Mucosa of stomach (tissue), 1 donor: ENCODE results near the gene GRAMD2A.

Source experiments
- H3K27me3 ChIP-seq: one replicate; pipeline ENCODE4 v1.7.0; 2013; ENCODE audit warnings: mild to moderate bottlenecking, low read length; ENCODE audit not compliant: control insufficient read depth, insufficient read depth
- H3K36me3 ChIP-seq: one replicate; pipeline ENCODE4 v1.7.0; 2013; ENCODE audit warnings: low read length; ENCODE audit not compliant: control insufficient read depth, insufficient read depth
- H3K4me1 ChIP-seq: one replicate; pipeline ENCODE4 v1.7.0; 2013; ENCODE audit warnings: mild to moderate bottlenecking, low read length; ENCODE audit not compliant: control insufficient read depth, insufficient read depth
- H3K4me3 ChIP-seq: one replicate; pipeline ENCODE4 v1.7.0; 2013; ENCODE audit warnings: low read length
- H3K9ac ChIP-seq: one replicate; pipeline ENCODE4 v1.7.0; 2013; ENCODE audit warnings: mild to moderate bottlenecking, low read length, moderate library complexity
- H3K9me3 ChIP-seq: one replicate; pipeline ENCODE4 v1.7.0; 2013; ENCODE audit warnings: mild to moderate bottlenecking, low read length, moderate library complexity; ENCODE audit not compliant: control insufficient read depth
- donor health status: Pancreatic carcinoma.

GRAMD2A gene

DNA sequence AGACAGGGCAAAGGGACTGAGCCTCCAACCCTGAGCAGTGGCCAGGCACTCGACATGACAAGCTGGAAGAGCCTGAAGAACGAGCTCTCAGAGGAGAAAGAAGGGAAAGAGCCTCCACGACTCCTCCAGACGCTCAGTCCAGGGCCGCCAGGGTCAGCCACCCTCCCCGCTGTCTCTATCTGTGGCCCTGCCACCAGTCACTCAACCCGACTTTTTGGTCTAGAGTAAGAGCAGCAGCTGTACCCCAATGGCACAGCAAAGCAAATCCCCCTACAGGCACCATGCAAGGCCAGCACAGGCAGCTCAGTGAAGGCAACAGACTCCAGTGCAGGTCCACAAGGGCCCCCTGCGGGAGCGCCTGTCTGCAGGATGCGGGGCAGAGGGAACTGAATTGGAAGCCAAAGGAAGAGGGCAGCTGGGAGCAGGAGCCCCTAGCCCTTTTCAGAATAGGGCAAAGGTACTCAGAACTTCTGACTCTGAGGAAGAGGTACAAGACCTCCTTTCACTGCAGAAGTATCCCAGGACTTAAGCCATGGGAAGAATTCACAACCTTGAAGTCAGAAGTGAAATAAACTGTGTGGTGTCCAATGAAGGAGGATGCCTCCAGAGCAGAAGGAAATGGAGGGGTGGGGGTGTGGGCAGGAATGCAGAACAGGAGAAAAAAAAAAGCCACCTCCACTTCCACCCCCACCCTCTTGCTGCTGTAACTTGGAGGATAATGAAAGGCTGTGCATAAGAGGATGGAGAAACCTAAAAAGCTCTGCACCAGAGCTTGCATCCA is 8.5 kb upstream of the GRAMD2A start:
- Histone ChIP-seq H3K4me1 (no peaks in the 10 kb centered on the region), H3K9ac (no peak overlapping the region), H3K4me3 (no peak overlapping the region), H3K9me3 (no peaks in the 10 kb centered on the region), H3K27me3 (no peaks in the 10 kb centered on the region), H3K36me3 (peaks cover 46% of the 10 kb centered on the region)

DNA sequence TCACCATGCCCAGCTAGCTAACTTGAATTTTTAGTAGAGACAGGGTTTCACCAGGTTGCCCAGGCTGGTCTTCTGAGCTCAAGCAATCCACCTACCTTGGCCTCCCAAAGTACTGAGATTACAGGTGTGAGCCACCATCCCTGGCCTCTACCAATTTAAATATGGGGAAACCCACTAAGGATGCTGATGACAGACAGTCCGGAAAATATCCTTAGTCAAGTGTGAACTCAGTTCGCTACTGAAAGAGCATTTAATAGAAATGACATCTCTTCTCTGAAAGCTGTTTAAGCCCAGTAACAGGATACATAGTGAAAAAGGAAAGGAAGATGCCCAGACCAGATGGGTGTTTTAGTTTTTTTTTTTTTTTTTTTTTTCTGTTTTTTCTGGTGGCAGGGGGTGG is 7.7 kb upstream of the GRAMD2A start:
- Histone ChIP-seq H3K27me3 (no peaks in the 10 kb centered on the region), H3K9ac (no peak overlapping the region), H3K4me3 (no peak overlapping the region), H3K4me1 (peaks cover under 1% of the 10 kb centered on the region), H3K9me3 (no peaks in the 10 kb centered on the region), H3K36me3 (peaks cover 46% of the 10 kb centered on the region)

DNA sequence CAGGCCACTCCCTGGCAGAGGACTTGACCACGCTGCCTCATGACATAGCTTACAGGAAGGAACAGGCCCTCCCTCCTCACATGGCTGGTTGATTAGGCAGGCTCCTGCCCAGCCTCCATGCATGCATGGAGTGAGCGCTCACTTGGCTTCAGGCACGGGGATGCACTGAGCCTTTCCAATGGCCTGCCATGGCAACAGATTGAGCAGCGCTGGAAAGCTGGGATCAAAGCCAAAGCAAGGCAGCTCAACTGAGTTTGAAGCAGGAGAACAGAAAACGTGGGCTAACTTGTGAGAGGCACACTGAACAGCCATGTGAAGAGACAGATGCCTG is 5.9 kb upstream of the GRAMD2A start:
- no peak overlapping the region for H3K9ac ChIP-seq
- H3K9me3 ChIP-seq, result no peaks in the 10 kb centered on the region
- peaks cover 47% of the 10 kb centered on the region for H3K36me3 ChIP-seq
- H3K4me3 ChIP-seq, result no peak overlapping the region
- H3K4me1 ChIP-seq, result peaks cover 10% of the 10 kb centered on the region
- no peaks in the 10 kb centered on the region for H3K27me3 ChIP-seq

DNA sequence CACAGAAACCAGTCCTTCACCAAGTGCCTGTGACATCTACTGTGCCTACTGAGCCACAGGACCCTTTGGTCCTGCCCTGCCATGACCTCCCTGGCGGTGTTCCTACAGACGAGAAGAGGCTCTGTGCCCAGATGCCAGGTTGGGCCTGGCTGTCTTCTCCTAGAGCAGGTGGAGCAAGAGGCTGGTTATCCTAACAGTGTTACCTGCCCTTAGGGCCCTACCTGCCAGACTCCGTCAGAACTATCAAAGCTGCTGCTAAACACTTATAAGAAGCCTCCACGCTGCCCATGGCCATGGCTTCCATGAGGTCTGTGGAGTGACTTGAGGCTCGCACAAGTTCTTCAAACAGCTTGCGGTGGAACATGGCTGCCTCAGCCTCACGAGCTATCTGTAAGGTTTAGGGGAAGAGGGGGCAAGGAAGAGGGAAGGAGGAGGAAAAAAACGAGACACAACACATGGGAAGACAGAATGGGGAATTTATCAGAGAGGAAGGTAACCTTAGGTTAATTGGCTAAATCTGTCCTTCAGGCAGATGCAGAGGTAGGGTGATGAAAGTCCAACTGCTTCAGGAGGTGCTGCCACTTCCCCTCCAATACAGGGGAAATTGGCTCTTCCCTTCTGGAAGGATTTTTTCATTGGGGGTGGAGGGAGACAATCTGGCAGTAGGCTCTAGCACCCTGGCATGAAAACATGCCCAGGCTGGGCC is 5.4 kb upstream of the GRAMD2A start:
- H3K36me3 ChIP-seq, result peaks cover 42% of the 10 kb centered on the region
- H3K9me3 ChIP-seq, result no peaks in the 10 kb centered on the region
- H3K27me3 ChIP-seq, result peaks cover 1% of the 10 kb centered on the region
- H3K9ac ChIP-seq, result no peak overlapping the region
- no peak overlapping the region for H3K4me3 ChIP-seq
- H3K4me1 ChIP-seq, result peaks cover 10% of the 10 kb centered on the region

DNA sequence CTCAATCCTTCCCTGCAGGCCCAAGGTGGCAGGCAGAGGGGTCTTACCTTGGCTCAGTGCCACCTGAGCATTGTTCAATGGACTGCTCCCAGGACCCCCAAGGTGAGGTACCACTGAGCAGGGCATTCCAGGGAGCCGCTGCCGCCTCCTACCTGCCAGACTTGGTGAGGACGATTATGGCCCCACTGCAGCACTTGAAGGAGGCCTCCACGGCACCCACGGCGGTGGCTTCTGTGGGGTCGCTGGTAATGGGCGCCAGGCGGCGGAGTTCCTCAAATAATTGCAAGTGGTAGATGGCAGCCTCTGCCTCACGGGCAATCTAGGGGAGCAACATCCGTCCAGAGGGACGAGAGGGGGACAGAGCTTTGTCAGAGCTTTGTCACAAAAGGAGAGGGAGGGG is 4.7 kb upstream of the GRAMD2A start:
- Histone ChIP-seq H3K4me1 (peaks cover 10% of the 10 kb centered on the region), H3K27me3 (peaks cover 3% of the 10 kb centered on the region), H3K9ac (no peak overlapping the region), H3K4me3 (no peak overlapping the region), H3K9me3 (no peaks in the 10 kb centered on the region), H3K36me3 (peaks cover 35% of the 10 kb centered on the region)

DNA sequence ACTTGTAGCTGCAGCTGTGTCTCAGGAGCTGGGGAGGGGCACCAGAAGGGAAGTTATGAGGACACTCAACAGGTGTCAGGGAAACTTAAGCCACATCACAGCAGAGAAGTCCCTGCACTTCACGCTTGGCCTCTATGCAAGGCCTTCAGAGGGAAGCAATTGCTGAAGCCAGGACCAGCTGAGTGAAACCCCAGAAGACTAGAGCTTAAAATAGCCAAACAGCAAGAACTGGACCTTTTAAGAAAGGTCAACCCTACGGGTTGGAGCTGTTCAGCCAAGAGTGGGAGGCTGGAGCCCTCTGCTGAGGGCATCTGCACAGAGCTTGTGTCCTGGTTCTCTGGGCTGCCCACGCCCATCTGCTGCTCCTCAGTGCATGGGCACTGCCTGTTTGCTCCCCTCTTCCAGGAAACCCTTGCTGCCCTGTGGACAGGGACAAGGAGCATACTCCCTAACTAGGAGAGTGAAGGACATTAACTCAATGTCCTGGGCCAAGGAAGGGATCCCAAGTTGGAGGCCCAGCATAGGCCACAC is 3.9 kb upstream of the GRAMD2A start:
- peaks cover 11% of the 10 kb centered on the region for H3K27me3 ChIP-seq
- no peaks in the 10 kb centered on the region for H3K9me3 ChIP-seq
- no peak overlapping the region for H3K9ac ChIP-seq
- no peak overlapping the region for H3K4me3 ChIP-seq
- H3K4me1 ChIP-seq, result peaks cover 10% of the 10 kb centered on the region
- peaks cover 27% of the 10 kb centered on the region for H3K36me3 ChIP-seq

DNA sequence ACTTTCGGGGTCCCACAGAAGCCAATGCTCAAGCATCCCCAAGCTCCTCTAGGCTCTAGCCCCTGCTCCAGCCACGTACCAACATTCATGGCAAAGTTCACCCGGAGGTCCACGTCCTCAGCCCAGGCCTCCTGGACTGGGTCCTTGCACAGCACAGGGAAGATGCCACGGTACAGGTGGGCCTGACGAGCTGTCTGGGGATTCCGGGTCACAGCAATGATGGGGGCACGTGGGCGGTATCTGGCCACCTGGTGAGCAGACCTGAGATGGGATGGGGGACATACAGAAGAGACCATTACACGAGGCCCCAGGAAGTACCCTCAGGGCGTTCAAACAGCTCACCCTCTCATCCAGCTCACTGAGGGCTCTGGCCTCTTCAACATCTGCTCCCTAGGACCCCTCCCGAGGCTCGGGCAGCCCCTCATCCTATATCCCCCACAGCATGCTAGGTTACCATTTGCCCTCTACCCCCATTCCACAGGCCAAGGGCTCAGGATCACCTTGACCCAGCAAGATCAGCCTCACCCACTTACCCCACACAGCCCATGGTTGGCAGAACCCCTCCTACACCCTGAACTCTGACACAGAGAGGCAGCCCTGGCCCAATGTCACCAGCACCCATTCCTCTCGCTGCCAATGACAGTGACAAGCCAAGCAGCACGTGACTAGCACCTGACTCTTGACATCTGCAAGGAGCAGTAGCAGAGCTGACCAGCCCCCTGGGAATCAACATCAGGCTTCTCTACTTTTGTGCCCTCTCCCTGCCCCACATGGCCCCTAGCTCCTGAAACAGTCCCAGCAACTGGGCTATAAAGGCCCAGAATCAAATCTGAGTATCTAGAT is 3.0 kb upstream of the GRAMD2A start:
- peaks cover 14% of the 10 kb centered on the region for H3K27me3 ChIP-seq

DNA sequence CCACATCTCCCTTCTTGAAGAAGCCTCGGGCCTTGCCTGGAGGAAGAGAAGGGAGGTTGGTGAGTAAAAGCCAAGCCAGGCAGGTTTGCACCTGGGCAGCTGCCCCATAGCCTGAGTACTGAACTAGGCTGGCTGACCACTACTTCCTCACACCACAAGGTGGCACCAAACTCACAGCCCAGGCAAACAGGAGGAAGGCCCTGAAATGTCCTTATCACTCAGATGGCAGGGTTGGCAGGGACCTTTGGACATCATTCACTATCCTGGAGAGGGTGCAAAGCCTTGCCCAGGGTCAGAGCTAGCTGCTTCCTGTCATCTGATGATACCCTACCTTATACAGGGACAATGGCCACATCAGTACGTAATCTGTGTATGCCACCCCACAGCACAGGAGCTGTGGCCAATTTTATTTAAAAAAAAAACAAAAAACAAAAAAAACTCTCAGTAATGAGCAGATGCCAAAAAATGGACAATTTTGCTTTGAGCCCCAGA is 2.2 kb upstream of the GRAMD2A start:
- Histone ChIP-seq H3K27me3 (peaks cover 14% of the 10 kb centered on the region), H3K4me3 (no peak overlapping the region), H3K9me3 (no peaks in the 10 kb centered on the region), H3K4me1 (peaks cover 10% of the 10 kb centered on the region), H3K36me3 (peaks cover 21% of the 10 kb centered on the region), H3K9ac (no peak overlapping the region)

More for the DNA sequence above, 3.0 kb upstream of the GRAMD2A start:
- Histone ChIP-seq H3K9me3 (no peaks in the 10 kb centered on the region), H3K36me3 (peaks cover 21% of the 10 kb centered on the region), H3K4me1 (peaks cover 10% of the 10 kb centered on the region), H3K4me3 (no peak overlapping the region), H3K9ac (no peak overlapping the region)

DNA sequence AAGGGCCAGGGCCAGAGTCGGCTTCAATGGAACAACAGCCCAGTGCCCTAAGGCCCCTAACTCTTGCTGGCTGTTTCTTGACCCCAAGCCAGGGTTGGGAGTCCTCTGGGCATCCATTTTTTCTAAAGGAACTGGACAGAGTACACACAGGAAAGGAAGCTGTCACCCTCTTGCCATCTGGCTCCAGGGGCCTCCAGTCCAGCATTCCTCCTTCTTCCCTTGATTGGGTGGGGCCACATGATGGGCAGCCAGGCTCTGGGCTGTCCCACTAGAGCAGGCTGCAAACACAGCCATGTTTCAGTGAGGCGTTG is 1.6 kb upstream of the GRAMD2A start:
- H3K9me3 ChIP-seq, result no peaks in the 10 kb centered on the region
- no peak overlapping the region for H3K9ac ChIP-seq
- H3K27me3 ChIP-seq, result peaks cover 14% of the 10 kb centered on the region
- H3K4me1 ChIP-seq, result peaks cover 10% of the 10 kb centered on the region
- H3K36me3 ChIP-seq, result peaks cover 19% of the 10 kb centered on the region
- H3K4me3 ChIP-seq, result no peak overlapping the region

DNA sequence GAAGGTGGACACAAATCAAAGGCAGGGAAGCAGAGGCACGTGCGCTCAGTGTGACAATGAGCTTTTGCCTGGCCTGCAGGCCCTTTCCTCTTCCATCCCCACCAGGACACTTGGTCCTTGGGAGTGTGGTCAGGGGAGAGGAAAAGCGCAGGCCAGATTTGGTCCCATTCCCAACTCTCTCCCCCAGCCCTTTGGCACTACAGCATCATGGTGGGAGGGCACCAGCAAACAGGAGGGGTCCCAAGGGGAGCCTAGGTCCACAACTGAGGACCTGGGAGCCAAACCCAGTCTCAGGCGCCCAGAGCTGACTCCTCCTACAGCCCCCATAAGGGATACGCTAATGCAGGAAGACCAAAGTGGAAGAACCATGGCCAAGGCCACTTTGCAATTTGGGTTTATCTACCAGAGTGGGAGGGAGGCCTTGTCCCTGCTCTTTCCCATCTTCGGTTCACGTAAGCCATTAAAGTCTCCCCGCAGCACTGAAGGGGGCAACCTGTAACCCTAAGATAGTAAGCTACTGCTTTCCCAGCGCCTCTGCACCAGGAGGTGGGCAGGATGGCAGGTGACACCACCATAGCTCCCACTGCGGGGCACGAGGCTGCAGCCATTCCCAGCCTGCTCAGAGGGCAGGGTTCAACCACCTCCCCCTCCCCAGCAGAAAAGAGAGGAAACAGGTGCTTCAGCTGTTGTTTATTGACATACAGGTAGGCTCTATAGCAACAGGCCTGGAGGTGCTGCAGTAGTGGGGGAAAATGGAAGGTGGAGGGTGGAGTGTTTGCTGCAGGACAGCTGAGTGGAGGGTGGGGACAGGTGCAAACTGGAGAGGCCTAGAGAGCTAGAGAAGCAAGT is 993 bp upstream of the GRAMD2A start:
- Histone ChIP-seq H3K9ac (no peak overlapping the region), H3K36me3 (peaks cover 17% of the 10 kb centered on the region), H3K4me3 (no peak overlapping the region), H3K9me3 (no peaks in the 10 kb centered on the region), H3K27me3 (peaks cover 14% of the 10 kb centered on the region), H3K4me1 (peaks cover 10% of the 10 kb centered on the region)

DNA sequence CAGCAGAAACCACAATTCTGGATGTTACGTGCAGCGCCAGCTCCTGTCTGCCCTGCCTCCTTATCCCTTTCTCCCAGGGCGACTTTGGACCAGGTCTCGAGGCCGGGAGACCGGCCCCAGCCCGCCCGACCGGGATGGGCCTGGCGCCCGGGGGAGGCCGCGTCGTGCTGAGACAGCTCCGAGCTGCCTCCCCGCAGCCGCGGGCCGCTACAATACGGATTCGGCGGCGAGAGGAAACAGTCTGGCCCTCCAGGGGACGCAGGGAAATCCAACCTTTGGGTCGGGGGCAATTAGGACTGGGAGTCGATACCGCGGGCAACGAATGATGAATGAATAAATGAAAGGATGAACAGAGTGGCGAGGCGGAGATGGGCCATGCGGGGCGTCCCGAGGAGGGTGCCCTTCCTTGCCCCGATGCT is 537 bp downstream of the GRAMD2A start:
- peaks cover 14% of the 10 kb centered on the region for H3K36me3 ChIP-seq

More for the DNA sequence above, 537 bp downstream of the GRAMD2A start:
- peaks cover 14% of the 10 kb centered on the region for H3K27me3 ChIP-seq
- no peak overlapping the region for H3K4me3 ChIP-seq
- peaks cover 10% of the 10 kb centered on the region for H3K4me1 ChIP-seq
- H3K9me3 ChIP-seq, result no peaks in the 10 kb centered on the region
- H3K9ac ChIP-seq, result peak overlapping the region; percentile 17
